GM12875 (cell line): ENCODE measurements around the gene FAM241B.
A peak's percentile ranks its signal among the peaks of the same experiment; 100 is the strongest.

Experiments used
- H3K4me3 ChIP-seq: one replicate; pipeline ENCODE4 v1.5.1; 2011; ENCODE audit warnings: low read depth, low read length, control low read depth
- TF ChIP-seq, protein P1 (sequence below): IDR thresholded peaks from 2 replicates; pipeline ENCODE4 v1.5.1; 2011; ENCODE audit warnings: low read depth, mild to moderate bottlenecking, control low read depth, inconsistent platforms, low read length, moderate library complexity, borderline replicate concordance; ENCODE audit not compliant: insufficient read depth

FAM241B gene

DNA sequence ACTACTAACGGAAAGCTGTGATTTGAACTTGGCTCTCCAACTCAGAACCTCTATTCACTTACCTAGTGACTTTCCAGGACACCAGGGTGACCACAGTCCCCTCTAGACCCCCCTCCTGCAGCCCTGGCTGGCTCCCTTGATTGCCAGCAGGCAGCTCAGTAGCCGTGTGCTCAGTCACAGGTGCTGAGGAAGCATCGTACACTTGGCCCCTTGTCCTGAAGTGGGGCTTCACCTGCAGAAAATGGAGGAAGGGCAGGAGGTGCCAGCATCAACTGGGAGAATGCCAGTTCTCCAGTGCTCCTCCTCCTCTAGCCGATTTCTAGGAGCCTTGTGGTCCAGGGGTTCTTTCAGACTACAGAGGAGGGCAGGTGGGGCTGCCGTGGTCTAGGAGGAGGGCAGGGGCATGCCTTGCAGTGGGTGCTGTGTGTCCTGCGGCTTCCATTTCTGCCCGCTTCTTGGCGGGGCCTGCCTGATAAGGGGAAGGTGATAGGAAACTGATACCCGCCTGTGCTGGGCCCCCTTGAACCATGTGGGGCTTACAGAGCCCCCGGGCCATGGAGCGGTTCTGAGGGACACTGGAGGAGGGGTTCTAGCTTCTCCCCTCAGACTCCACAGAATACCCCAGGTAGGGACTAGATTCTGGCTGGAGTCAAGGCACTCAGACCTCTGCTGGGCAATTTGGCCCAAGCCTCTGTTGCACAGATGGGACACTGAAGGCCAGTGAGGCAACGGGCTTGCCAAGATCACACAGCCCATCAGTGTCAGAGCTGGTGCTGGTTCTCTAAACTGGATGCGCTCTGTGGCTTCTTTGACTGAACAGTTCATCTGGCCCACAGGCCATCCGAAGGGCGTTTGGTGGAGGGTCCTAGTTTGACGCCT, 14.0 kb downstream of the FAM241B start:
- TF ChIP-seq, protein P1, sequence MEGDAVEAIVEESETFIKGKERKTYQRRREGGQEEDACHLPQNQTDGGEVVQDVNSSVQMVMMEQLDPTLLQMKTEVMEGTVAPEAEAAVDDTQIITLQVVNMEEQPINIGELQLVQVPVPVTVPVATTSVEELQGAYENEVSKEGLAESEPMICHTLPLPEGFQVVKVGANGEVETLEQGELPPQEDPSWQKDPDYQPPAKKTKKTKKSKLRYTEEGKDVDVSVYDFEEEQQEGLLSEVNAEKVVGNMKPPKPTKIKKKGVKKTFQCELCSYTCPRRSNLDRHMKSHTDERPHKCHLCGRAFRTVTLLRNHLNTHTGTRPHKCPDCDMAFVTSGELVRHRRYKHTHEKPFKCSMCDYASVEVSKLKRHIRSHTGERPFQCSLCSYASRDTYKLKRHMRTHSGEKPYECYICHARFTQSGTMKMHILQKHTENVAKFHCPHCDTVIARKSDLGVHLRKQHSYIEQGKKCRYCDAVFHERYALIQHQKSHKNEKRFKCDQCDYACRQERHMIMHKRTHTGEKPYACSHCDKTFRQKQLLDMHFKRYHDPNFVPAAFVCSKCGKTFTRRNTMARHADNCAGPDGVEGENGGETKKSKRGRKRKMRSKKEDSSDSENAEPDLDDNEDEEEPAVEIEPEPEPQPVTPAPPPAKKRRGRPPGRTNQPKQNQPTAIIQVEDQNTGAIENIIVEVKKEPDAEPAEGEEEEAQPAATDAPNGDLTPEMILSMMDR = no peak
- H3K4me3 ChIP-seq = no peak overlapping the region

DNA sequence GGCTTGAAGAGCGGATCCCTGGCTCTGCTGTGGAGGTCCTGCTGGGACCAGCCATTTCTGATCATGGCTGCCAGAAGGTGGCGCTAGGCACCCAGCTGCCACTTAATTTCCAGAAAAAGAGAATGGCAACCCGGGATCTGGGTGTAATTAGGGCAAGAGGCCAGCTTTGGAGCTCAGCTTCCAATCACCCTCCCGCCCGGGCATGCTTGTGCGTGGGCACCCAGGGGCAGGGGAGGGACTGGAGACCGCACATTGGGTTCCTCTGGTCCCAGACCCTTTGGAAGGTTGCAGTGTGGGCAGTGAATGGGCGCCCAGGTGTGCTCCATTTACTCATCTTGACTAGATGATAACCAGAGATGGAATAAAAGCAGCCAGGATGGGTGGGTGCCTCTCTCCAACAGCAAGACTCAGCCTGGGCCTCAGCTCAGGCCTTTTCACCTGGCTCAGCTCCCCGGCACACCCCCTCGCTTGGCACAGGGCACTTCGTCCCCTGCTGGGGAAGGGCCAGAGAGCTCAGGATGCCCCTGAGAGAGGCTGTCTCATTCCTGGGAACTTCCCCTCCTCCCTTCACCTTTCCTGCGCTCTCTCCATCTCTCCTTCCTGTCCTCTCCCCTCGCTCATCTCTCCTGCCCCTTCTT, 14.7 kb downstream of the FAM241B start:
- H3K4me3 ChIP-seq = no peak overlapping the region
- TF ChIP-seq, protein P1 = peak; percentile 77

DNA sequence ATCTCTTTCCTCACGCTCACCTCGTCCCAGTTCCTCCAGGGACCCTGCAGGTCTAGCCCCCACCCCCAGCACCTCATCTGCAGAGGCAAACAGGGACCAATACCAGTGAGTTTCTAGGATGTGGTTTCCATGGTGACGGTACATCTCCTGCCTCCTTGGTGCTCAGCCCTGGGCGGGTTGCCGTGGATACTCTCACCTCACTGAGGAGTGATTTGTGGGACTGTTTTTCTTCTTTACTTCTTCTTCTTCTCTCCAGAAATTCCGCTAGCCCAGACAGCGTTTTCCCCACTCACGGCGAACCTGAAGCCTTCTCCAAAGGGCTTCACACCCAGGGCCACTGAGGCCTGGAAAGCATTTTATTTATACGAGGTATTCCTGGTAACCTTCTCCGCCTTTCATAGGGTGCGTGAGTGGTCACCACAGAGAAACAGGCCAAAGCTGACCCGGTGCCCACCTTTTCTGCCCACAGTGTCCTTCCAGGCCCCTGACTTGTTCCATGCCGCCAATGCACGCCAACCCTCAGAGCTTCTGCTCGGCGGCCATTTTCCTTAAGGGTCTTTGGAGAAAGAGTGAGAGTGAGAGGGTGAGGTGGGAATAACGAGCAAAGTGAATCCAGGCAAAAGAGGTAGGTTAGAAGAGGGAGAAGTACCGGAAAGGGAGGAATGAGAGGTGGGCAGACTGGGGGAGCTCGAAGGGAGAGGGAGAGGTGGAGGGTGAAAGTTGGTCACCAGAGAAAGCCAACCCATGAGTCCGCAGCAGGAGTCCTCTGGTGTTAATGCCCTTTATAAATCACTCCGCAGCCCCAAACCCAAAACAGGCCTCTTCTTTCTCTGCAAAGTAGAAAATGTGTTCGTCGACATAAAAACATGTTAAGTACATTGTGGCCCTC, 15.5 kb downstream of the FAM241B start:
- TF ChIP-seq, protein P1 = no peak
- H3K4me3 ChIP-seq = no peak overlapping the region

DNA sequence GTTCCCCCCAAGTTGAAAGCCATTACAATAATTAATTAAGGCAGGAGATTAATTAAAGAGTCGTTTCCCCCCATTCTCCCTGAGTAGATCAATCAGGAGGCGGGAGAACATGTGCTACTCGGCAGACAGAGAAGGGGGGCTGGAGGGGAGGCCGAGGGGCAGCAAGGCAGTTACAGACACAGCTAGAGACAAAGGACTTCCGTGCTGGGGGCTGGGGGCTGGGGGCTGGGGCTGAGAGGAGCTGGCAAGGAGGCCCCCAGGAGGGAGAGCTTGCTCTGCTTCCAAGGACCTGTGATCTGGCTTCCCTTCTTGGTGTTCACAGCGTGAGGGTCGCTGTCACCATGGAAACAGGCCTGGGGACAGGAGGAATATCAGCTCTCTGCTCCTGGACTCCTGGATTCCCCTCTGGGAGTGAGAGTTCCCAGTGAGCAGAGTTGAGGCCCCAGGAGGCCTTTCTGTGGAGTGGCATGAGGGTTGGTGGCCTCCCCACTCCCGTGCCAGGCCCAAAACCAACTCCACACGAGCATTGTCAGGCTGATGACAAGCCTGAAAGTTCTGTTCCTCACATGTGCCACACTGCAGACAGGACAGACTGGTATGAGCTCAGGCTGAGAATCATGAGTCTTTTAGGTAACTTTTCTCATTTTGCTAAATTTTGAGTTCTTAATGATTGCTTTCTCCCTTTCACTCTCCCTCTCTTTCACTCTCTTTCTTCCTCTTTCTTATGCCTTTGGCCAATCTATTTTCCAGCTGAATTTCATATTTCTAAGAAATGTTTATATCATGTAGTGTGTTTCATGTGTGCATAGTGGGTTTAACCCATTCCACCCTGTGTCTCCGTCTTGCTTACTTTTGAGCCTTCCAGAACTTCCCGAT, 16.4 kb downstream of the FAM241B start:
- TF ChIP-seq, protein P1 = no peak
- no peak overlapping the region for H3K4me3 ChIP-seq

DNA sequence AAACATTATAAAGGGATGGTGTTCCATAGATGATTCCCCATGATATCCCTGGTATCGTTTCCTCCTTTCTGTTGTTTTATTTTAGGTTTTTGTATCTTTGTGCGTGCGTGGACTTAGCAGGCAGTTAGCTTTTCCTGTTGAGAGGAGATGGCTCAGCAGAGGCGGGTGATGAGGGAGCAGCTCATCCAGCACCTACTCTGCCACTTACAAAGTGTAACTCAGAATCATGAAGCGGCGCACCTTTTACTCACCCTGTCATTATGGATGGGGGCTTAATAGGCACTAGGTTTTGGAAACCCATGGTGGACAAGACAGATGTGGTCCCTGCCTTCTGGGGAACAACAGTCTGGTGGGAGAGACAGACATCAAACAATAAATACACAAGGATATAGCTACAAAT, 17.1 kb downstream of the FAM241B start:
- H3K4me3 ChIP-seq = no peak overlapping the region
- TF ChIP-seq, protein P1 = no peak

DNA sequence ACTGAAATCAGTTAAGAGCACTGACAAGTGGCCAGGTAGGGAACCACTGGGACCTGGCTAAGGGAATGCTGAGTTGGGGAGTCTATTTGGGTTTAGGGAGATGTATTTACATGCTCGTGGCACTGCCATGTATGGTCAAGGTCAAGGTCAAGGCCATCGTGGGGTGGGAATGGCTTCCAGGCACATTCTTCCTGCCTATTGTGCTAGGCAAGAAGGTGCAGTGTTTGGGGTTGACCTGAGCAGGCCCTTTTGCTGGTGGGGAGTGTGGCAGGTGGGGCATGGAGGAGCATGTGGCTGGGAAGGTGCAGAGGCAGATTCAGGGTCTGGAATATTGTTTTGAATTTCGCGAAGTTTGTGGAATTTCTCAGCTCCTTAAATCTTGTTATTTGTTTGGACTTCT, 17.8 kb downstream of the FAM241B start:
- no peak overlapping the region for H3K4me3 ChIP-seq
- TF ChIP-seq, protein P1 = no peak
